OCI-LY7 (cell line): ENCODE data around the gene DEDD2. TPM values are rescaled to one million over a fixed set of nuclear protein-coding genes. Genes with fewer than 3 reads are reported as not detected.

Source experiments
- BruUV-seq: library from RNA; stranded (reverse); fragments of 400-500 nt; replicated peaks from 2 replicates; lab custom pipeline; 2021; lab: Mats Ljungman, UMichigan
- CTCF ChIA-PET: fragments of 300-600 bp; sonication (Branson Sonifier 250); formaldehyde crosslinking; loops from one replicate; lab custom pipeline; 2022; ENCODE audit warnings: antibody characterized with exemption; ENCODE audit not compliant: unreplicated experiment; lab: Charles Lee
- POLR2A ChIA-PET: fragments of 300-600 bp; sonication (Branson Sonifier 250); formaldehyde crosslinking; loops from one replicate; lab custom pipeline; 2022; ENCODE audit warnings: antibody characterized with exemption; lab: Charles Lee
- DNase-seq: peaks from one replicate; pipeline ENCODE4 v3.0.0-alpha.2; 2015; ENCODE audit warnings: low spot score
- H2AFZ ChIP-seq: fragments of 200-600 bp; sonication (generic), shearing (Covaris generic); 2 replicates; pipeline ENCODE4 v1.6.1; 2014; ENCODE audit warnings: mild to moderate bottlenecking, antibody characterized with exemption, low read length, moderate library complexity
- H3K27ac ChIP-seq: fragments of 200-600 bp; sonication (generic); 2 replicates; pipeline ENCODE4 v1.5.1; 2014; ENCODE audit warnings: mixed run types, low read depth, mild to moderate bottlenecking, moderate library complexity, low read length, inconsistent platforms; ENCODE audit not compliant: poor library complexity, severe bottlenecking
- H3K36me3 ChIP-seq: fragments of 200-600 bp; sonication (generic); 2 replicates; pipeline ENCODE4 v1.6.1; 2014; ENCODE audit warnings: mild to moderate bottlenecking, antibody characterized with exemption, low read length, moderate library complexity, mixed read lengths; ENCODE audit not compliant: insufficient read depth
- H3K4me1 ChIP-seq: fragments of 200-600 bp; sonication (generic); 2 replicates; pipeline ENCODE4 v1.5.1; 2014; ENCODE audit warnings: mild to moderate bottlenecking, low read length; ENCODE audit not compliant: insufficient read depth, poor library complexity, severe bottlenecking
- H3K4me2 ChIP-seq: fragments of 200-600 bp; sonication (generic); 2 replicates; pipeline ENCODE4 v1.6.1; 2014; ENCODE audit warnings: mild to moderate bottlenecking, low read length
- H3K4me3 ChIP-seq: fragments of 200-600 bp; sonication (generic); 2 replicates; pipeline ENCODE4 v1.5.1; 2014; ENCODE audit warnings: mild to moderate bottlenecking, low read depth, low read length; ENCODE audit not compliant: poor library complexity, severe bottlenecking
- H3K79me2 ChIP-seq: fragments of 200-600 bp; sonication (generic); 2 replicates; pipeline ENCODE4 v1.6.1; 2016; ENCODE audit warnings: low read depth, mild to moderate bottlenecking, low read length, moderate library complexity, mixed read lengths; ENCODE audit not compliant: insufficient read depth
- H3K9me2 ChIP-seq: fragments of 200-600 bp; sonication (generic); 2 replicates; pipeline ENCODE4 v1.6.1; 2016; ENCODE audit warnings: mild to moderate bottlenecking, low read length, mixed read lengths; ENCODE audit not compliant: insufficient read depth
- H3K9me3 ChIP-seq: fragments of 200-600 bp; sonication (generic); 2 replicates; pipeline ENCODE4 v1.6.1; 2014; ENCODE audit warnings: mild to moderate bottlenecking, mixed run types, low read length, mixed read lengths
- H4K20me1 ChIP-seq: fragments of 200-600 bp; sonication (generic); 2 replicates; pipeline ENCODE4 v1.6.1; 2014; ENCODE audit warnings: mild to moderate bottlenecking, antibody characterized with exemption, low read length, moderate library complexity, mixed read lengths; ENCODE audit not compliant: insufficient read depth
- CTCF ChIP-seq: fragments of 200-600 bp; sonication (generic); conservative IDR thresholded peaks from 2 replicates; pipeline ENCODE4 v1.5.1; 2014; ENCODE audit warnings: mild to moderate bottlenecking, antibody characterized with exemption, low read length, moderate library complexity, mixed read lengths
- EZH2phosphoT487 ChIP-seq: fragments of 200-600 bp; sonication (generic); IDR thresholded peaks from 2 replicates; pipeline ENCODE4 v1.6.1; 2018; ENCODE audit warnings: low read depth, borderline replicate concordance, mild to moderate bottlenecking, mixed run types, antibody characterized with exemption, low read length, moderate library complexity, mixed read lengths
- intact Hi-C: fragments of 100-400 bp; cut with micrococcal nuclease; formaldehyde crosslinking; loops from one replicate; pipeline ENCODE4 v1.10.0; 2022; ENCODE audit not compliant: unreplicated experiment
- total RNA-seq, 2 experiments: library from RNA; depleted of rRNA in 1 of 2; stranded (reverse); fragments of >200 nt in 1 of 2; shearing (Covaris generic) in 1 of 2; gene quantifications; 2 replicates each; pipeline ENCODE4 v1.2.3, GENCODE V29; 2014 to 2022

Gene DEDD2
- total RNA-seq, 2 experiments from 2014 or later, result 15.5 to 41.9 TPM

GRCh38 chr19:42155796-42156195 is 61.7 kb downstream of the DEDD2 start:
- Histone ChIP-seq H3K9me2 (no peaks in the 10 kb centered on the region), H3K27ac (no peak overlapping the region), H3K4me2 (no peak overlapping the region), H3K79me2 (no peaks in the 10 kb centered on the region), H3K4me1 (peaks cover 16% of the 10 kb centered on the region), H3K9me3 (no peaks in the 10 kb centered on the region), H4K20me1 (no peaks in the 10 kb centered on the region), H2AFZ (no peak overlapping the region), H3K36me3 (no peaks in the 10 kb centered on the region), H3K4me3 (no peak overlapping the region)
- ChIA-PET POLR2A (no interaction called here), CTCF (interaction anchor here (0.7 kb wide), 1 partner anchor 16 kb away, joined by 3 read pairs; no protein-coding TSS in a partner anchor)
- DNase-seq, result no peak
- no TSS peak for BruUV-seq
- TF ChIP-seq EZH2phosphoT487 (no peak), CTCF (no peak)
- intact Hi-C loops, result loop anchor here (2.0 kb wide), 1 partner anchor 23 kb away; the partner anchor contains the start of gene POU2F2

- H2AFZ ChIP-seq, result 0 out of 2 replicates have a peak overlapping the region, but pooled peaks have one; percentile 33
- peak overlapping the region; percentile 51 for H3K4me2 ChIP-seq
Observed at GRCh38 chr19:42154471-42155323, 62.8 kb downstream of the DEDD2 start.

More at GRCh38 chr19:42154471-42155323, 62.8 kb downstream of the DEDD2 start:
- TF ChIP-seq CTCF (no peak), EZH2phosphoT487 (no peak)
- Histone ChIP-seq H3K79me2 (no peaks in the 10 kb centered on the region), H4K20me1 (no peaks in the 10 kb centered on the region), H3K36me3 (no peaks in the 10 kb centered on the region), H3K9me3 (no peaks in the 10 kb centered on the region), H3K4me3 (no peak overlapping the region), H3K9me2 (no peaks in the 10 kb centered on the region), H3K4me1 (peaks cover 16% of the 10 kb centered on the region), H3K27ac (peak overlapping the region; percentile 21)
- BruUV-seq, result no TSS peak
- DNase-seq, result peak; percentile 62
- intact Hi-C loops, result loop anchor here (2.0 kb wide), 1 partner anchor 22 kb away; the partner anchor contains the start of gene POU2F2
- CTCF ChIA-PET, result no interaction called here
- POLR2A ChIA-PET, result interaction anchor here (0.6 kb wide), 1 partner anchor 9 kb away, joined by 4 read pairs; no protein-coding TSS in a partner anchor
